GM18870 (cell line): Measurements from ENCODE around the gene TIGD2.

Experiments used
- ATAC-seq: cut with Tn5 transposase; IDR thresholded peaks from one replicate; pipeline ENCODE4 v1.9.1; 2021; ENCODE audit warnings: moderate library complexity; ENCODE audit not compliant: unreplicated experiment

Gene TIGD2

DNA sequence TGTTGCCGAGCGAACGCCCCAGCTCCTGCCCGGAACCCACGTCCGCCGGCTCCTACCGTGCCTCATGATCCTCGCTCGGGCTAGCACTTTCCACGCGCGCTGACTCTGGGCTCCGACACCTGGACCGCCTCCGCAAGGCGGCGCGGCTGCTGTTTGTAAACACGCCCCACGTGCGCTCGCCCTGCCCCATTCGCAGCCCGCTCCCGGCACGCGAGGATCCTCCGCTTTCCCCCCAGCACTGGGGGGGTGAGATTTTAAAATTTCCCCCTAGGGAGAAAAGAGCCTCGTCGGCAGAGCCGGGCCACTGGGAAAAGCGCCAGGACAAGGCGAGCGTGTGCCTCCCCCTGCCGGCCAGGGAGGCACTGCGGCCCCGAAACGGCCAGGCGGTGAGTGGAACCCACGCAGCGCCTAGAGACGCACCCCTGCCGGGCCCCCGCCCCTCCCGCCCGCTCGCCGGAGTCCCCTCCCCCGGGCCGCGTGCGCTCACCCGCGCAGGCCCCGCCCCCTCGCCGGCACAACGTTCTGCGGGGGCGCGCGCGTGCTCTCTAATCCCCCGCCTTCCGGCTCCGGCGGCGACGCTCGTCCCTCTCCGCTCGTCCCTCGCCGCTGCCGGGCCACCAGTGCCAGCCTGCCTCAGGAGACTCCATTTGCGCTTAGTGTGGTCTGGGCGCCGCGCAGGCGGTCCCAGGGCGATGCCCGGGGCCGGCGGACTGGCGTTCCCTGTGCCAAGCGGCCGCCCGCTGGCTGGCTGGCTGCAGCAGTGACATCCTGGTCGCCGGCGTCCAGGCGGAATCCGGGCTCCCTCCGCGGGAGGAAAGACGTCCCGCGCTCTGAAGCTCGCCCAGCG is at the start of gene TIGD2:
Gene TIGD2, plus strand, starts transcription at position 548 of the 847 bp plus-strand sequence. CDS start 1,442 bp downstream, outside the sequence.
- ATAC-seq = peak; percentile 76

DNA sequence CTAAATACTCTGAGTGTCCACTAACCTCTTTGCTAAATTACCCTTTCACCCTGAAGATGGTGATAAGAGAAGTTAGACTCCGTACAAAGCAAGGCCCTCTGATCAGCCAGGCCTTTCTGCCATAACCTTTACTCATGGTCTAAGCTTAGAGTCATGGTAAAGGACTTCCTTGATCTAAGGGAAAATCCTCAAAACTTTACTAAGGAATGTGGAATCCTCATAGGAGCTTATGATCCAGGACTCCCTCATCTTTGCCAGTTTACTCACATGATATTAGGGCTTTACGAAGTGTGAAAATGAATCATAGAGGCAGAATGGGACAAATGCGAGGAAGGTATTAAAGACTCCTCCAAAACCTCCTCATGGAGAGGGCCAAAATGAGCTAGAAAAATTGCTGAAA is 46.5 kb upstream of the TIGD2 start:
- no peak for ATAC-seq

DNA sequence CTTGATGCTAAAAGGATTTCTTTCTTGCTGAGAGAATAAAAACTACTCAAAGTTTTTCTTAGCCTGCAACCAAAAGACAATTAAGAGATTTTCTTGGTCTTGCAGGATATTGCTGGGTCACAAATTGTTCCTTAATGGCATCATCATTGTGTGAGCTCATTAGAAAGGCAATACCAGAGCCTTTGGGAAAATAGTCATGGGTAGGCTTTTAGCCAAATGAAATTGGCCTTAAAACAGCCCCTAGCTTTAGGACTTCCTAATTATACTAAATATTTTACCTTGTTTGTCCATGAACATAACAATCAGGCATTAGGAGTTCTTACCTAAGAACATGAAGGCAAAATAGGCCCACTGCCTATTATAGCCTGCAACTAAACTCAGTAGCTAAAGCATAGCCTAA is 43.9 kb upstream of the TIGD2 start:
- no peak for ATAC-seq

DNA sequence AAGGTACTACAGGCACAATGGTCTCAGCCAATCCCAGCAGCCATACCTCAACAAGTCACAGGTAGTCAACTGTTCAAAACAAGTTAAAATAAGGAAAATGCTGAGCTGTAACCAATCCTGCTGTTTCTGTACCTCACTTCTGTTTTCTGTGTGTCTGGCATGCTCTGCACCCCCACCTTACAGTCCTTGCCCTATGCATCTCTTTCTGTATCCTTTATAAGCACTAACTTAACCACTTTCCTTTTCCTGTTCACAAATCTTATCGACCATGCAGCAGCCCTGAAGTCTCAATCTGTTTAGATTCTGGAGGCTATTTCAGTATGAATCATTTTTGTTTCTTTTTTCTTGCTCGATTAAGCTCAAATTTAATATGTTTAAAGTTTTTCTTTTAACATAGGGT is 41.9 kb upstream of the TIGD2 start:
- peak; percentile 87 for ATAC-seq

DNA sequence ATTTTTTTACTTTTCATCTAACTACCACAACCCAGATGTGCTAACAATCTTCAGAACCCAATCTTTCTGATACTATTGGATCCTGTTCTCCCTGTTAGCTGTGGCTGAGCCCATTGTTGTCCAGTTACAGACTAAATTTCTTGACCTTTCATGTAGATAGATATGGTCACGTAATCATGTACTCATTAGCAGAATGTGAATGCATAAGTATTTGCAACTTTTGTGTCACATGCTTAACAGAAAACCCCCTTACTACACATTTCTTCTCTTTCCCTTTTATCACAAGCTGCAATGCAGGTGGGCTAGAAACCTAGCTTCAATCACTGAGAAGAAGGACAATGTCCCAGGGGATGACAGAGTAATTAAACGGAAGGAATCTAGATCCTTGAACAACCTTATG is 41.3 kb upstream of the TIGD2 start:
- ATAC-seq = peak; percentile 48

DNA sequence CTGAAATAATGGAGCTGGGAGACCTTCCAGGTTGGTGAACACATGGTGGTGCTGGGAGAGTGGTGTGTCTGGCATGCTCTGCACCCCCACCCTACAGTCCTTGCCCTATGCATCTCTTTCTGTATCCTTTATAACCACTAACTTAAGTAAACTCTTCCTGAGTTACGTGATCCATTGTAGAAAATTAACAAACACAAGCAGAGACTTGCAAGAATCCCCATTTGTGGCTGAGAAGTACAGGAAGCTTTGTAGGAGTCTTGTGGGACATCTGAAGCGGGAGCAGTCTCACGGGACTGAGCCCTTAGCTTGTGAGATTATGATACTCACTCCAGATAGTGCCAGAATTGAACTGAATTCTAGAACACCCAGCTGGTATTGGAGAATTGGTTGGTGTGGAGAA is 40.0 kb upstream of the TIGD2 start:
- no peak for ATAC-seq

DNA sequence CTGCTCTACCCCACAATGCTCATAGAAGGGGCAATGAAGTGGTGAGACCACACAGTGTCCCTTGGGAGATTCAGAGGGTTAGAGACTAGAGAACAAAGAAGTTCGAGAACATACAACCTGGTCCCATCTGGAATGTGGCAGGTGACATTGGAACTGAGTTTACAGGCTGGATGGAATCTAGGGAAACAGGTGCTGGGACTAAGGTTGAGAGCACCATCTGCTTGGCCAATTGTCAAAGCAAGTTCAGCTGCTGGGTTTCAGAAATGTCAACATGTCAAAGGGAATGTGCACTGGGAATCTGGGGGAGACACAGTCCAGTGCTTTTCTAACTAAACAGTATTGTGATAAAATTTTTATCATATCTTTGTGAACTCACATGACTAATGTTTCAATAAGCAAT is 38.4 kb upstream of the TIGD2 start:
- no peak for ATAC-seq

DNA sequence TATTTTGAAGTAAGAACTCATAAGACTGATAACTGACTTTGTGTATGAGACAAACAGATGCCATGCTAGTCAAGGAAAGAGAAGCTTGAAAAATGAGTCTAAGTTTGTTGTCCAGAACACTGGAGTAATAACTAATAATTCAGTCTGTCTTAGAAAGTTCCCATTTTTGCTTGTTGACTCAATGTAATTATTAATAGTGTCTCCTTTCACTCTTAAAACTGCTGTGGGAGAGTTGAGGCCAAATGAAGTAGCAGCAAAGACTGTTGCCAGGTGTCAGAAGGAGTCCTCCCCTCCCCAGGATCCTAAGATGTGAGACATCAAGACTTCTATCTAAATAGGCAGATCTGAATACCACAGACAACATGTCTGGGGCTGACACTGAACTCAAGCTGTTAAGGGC is 33.6 kb upstream of the TIGD2 start:
- no peak for ATAC-seq

DNA sequence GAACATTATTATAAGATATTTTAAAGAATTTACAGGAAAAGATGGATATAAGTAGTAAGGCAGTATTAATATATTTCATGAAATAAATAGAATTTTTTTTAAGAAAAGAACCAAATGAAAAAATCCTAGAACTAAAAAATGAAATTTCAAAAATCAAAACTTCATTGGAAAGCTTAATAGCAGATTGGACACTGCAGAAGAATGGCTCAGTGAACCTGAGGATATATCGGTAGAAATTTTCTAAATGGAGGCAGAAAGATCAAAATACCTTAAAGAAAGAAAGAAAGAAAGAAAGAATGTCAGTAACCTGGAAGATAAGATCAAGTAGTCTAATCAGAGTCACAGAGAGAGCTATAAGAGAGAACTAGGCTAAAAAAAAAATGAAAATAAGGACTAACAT is 33.0 kb upstream of the TIGD2 start:
- ATAC-seq = no peak

DNA sequence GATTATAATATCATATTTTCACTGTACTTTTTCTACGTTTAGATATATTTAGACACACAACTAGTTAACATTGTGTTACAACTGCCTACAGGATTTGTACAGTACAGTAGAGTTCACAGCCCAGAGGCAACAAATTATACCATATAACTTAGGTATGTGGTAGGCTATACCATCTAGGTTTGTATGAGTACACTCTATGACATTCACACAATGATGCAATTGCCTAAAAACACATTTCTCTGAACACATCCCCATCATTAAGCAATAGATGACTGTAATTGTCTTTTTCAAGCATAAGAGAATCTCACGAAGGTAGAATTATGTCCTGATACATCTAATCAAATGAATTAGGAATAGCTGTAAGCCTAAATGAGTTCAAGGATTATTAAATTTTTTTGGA is 12.3 kb upstream of the TIGD2 start:
- ATAC-seq = no peak

DNA sequence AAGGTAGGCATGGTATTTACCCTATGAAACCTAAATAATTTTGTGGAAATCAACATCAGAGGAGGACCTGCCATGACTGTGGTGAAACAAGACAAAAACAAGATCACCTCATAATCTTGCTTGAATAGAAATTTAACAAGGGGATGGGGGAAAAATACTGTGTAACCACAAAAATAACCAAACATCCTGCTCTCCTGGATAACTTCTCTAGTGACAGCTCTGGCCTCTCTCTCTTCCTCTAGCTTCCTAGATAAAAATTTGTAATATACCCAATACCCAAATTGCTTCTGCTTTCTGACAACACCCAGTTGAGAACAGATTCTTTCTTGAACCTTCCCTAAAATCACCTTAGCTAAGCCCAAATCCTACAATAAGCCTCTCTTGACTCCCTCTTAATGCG is 11.9 kb upstream of the TIGD2 start:
- no peak for ATAC-seq

DNA sequence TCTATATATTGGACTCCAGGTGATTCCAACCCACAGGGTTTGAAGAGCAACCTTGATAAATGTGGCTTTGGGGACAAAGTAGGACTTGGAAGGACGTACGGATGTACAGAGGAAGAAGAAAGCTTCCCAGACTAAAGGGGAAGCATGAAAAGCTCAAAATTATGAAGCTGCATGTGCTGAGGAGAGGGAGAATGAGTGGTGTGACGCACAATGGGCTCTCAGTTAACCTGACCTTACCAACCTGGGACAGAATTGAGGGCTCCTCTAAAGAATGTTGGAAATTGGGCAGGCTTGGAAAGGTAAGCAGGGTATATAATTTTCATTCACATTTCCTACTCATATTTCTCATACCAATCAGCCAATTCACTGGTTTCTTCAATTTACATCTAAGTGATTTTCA is 10.5 kb upstream of the TIGD2 start:
- peak; percentile 10 for ATAC-seq

DNA sequence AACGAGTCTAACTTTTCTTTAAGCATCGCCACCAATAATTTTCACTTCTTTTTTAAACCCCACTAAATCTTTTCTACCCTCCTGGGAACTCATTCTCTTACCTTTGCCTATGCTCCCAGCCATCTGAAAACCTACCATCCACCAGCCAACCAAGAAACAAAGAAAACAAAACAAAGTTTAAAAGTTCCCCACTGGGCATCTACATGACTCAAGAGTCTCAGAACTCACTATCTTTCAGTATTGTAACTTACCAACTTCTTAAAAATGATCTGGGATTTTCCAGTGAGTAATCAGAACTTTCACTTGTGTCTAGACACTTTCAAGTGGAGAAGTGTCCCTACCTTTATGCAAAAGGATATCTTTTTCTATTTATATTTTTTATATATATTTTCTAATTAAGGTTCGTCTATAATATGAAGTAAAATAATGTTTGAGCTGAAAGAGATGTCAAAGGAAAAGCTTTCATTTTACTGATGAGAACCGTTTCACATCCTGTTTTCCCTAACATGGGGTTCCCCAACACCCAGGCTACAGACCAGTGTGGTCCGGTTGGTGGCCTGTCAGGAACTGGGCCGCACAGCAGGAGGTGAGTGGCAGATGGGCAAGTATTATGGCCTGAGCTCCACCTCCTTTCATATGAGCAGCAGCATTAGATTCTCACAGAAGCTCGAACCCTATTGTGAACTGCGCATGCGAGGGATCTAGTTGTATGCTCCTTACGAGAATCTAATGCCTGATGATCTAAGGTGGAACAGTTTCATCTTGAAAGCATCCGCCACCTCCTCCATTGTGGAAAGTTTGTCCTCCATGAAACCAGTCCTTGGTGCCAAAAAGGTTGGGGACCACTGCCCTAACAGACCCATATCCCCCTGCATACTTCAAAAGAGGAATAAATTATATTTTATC is 9.8 kb upstream of the TIGD2 start:
- peak; percentile 93 for ATAC-seq

DNA sequence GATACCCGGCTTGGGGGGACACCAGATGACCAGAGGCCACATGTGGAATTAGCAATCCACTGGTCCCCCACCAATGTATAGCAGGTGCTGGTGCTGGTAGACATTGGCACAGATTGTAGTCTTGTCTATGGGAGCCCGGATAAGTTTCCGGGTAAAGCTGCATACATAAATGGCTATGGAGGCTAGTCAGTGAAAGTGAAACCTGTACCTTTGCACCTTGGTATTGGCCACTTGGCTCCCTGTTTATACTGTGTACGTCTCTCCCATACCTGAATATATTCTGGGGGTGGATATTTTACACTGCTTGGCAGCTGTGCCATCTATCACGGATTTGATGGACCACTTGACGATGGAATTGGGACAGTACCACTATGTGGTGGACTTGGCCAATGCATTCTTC is 5.6 kb upstream of the TIGD2 start:
- ATAC-seq = no peak

DNA sequence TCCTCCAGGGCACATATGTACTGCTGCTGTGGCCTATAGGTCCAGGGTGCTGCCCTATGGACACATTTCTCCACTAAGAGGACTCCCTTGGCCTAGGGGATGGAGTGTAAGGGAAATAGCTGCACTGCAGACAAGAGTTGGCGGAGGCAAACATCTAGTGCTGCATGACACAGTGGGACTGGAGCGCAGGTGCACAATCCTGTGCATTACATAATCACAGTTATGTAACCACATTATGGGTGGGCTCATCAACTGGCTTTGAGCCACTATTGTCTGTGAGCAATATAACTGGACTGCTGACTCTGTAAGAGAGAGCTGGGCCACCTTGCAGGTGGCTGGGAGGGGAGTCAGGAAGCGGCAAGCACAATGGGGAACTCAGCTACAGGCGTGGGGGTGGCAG is 3.2 kb upstream of the TIGD2 start:
- no peak for ATAC-seq

DNA sequence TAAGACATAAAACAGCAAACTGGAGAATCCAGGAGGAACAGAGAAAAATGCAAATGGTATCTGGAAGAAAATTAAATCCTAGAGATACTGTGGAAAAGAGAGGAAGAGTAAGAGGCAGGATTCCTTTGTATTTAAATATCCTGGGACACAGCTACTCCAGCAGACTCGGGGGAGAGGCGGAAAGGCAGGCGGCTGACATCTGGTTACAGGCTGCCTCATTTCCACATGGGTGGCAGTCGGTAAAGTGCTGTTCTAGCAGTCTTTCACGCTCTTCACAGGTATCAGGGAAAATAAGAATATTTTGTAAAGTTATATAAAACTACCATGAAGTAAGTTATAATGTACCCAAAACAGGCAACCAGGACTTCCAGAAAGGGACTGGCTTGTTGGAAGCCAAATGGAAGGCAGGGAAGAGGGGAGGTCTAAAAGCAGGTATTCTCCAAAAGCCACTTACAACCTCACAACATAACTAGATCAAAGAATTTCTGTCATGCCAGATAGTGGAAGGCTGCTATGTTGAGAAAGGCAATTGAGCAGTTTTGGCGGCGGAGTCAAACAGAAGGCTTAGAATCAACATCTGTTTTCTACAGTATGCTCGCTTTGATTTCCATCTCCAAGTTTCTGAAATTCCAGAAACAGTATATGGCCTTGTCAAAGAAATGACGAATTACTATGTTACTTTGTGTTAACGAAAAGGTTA is 1.3 kb upstream of the TIGD2 start:
- ATAC-seq = no peak

DNA sequence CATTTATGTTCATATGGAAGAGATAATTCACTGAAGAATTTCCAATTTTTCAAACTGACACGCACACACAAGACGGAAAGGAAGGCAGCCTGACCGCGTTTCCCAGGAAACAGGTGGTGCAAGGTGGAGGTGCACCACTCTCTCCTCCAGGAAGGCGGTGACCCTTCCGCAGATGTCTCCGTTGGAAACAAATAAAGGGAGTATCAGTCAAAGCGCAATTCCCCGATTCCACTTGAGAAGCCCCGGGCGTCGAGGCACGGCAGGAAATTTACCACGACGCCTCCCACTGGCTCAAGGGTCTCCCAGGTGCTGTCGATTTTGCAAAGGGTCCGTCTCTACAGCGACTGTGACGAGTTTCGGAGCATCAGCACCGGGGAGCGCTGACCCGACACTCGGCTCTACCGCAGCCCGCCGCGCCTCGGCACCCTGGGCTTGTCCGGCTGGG is 770 bp upstream of the TIGD2 start:
- ATAC-seq = peak; percentile 7

DNA sequence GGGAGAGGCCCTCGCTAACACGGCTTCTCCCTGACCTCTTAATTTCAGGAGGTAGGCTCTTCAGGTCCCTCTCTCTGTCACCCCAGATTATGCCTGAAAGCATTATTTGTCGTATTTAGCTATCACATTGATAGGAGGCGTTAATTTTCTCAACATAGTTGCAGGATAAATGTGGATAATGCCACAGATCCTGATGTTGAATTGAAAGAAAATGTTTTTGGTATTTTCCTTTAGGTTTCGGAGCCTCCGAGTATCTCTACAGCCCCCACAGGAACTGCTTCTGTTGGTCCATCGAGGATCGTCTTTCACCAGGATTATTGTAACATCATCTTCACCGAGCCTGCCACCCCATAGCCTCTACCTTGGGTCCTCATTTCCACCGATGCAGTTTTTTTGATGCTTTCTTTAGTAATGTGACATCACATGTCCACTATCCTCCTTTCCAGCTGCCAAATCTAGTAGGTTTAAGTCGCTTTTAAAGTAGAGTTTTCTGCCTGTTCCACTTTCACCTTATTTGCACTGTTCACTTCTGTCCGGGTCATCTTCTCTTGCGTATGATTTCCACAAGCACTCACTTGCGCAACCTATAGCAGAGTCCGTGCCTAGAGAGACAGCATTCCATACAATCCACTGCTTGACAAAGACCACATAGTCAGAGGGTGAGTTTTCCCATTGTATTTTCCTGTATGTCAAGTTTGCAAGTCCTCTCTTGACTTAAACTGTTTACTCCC is 665 bp downstream of the TIGD2 start:
- no peak for ATAC-seq

DNA sequence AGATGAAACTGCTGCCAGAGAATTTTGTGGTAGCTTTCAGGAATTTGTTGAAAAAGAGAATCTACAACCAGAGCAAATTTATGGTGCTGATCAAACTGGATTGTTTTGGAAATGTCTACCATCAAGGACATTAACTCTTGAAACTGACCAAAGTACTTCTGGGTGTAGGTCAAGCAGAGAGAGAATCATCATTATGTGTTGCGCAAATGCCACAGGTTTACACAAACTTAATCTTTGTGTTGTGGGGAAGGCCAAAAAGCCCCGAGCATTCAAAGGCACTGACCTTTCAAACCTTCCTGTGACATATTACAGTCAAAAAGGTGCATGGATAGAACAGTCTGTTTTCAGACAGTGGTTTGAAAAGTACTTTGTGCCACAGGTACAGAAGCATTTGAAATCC is 2.1 kb downstream of the TIGD2 start:
- no peak for ATAC-seq

DNA sequence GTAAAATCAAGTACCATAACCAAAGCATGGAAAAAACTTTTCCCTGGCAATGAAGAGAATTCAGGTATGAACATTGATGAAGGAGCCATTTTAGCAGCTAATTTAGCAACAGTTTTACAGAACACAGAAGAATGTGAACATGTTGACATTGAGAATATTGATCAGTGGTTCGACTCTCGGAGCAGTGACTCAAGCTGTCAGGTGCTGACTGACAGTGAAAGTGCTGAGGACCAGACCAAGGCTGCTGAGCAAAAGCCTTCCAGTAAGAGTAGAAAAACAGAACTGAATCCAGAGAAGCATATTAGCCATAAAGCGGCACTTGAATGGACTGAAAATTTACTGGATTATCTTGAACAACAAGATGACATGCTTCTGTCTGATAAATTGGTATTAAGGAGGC is 2.8 kb downstream of the TIGD2 start:
- ATAC-seq = peak; percentile 39

DNA sequence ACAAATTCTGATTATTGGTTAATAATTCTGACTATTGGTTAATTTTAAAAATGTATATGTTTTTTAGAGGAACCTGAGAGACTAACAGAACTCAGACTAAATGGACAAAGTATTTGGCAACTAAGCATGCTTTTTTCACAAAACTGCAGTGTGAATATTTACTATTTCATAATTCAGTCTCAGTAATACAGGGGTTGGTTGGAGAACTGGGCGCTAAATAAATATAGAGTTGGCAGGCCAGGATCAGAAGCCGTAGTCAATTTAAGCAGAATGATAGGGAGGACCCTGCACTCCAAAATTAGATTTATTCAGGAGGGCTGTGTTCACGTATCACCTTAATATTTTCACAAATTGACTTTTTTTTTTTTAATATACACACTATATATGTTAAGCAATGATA is 5.8 kb downstream of the TIGD2 start:
- no peak for ATAC-seq
